Fibroblast of skin of right biceps (primary cell): ENCODE results near the gene TUFM.
A peak's percentile ranks its signal among the peaks of the same experiment; 100 is the strongest.
"Not testable (repeated sequence)": the region's sequence is repeated elsewhere in the genome, so short reads cannot be mapped to it uniquely, and the experiment has no call there.

ENCODE experiments used
- DNase-seq: peaks from one replicate; pipeline ENCODE4 v3.0.0-alpha.2; 2013

The TUFM gene

DNA sequence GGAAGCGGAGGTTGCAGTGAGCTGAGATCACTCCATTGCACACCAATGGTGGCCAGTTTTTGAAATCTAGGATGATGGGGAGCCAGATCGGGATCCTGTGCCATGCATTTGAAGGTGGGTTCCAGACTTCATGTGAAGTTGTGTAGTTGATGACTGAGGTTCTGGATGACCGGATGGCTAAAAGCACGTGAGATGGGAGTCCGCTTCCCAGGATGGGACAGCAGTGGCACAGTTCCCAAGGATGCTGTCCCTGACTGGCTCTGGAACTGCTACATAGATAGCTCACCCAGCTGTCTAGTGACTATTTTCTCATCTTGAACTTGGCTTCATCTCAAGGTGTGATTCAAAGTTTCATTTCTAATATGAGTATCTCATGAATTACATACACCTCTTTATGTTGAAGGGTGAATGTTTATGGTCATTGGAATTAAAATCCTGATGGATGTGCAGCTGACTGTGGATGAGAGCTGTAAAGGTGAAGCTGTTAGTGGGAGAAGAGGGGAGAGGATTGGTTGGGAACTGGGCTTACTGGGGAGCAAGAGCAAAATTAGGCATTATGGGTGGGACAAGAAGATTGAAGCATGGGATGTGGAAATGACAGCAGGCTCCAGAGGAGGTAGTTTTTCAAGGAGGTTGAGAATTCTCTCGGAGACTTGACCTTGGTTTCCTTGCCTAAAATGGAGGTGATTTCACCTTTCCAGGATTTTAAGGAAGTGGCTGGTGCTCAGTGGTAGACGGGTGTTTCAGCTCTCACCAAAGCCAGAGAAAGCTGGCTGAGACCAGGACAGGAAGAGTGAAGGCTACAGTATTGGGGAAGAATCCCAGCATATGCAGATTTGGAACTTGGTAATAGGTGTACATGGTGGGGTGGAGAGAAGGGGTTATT lies 8.2 kb downstream of the TUFM start:
- DNase-seq, result no peak

- DNase-seq, result no peak
These were observed 9.4 kb downstream of the TUFM start for GRCh38 chr16:28836761-28837064.

DNA sequence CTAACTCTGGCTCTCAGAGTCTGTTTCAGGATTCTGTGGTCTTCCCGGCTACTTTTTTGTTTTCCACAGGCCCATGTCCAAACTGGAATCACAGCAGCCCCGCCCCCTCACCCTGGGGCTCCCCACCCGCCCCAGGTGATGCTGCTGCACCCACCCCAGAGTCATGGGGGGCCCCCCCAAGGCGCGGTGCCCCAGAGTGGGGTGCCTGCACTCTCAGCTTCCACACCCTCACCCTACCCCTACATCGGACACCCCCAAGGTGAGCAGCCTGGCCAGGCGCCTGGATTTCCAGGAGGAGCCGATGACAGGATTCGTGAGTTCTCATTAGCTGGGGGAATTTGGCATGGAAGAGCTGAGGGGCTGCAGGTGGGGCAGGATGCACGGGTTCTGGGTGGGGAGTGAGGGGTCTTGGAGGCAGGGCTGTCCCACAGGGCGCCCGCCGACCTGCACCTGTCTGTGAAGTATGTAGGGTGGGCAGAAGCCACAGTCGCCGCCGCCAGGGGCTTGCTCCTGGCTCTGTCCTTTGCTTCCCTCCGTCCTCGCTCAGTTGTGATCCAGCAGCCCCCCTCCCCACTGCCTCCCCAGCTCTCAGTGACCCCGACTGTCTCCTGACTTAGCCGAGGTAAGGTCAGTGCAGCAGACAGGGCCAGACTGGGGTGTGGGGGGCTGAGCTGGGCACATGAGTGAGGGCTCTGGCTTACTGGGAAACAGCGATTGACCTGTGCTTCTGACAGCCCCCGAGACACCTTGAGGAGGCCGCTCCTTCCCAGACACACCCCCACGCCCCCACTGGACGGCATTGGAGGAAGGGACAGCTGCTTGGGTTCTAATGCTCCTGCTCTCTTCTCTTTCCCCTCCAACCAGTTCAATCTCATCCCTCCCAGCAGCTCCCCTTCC lies 10.0 kb downstream of the TUFM start:
- no peak for DNase-seq

- DNase-seq, result no peak
These were observed 11.0 kb downstream of the TUFM start for GRCh38 chr16:28834873-28835863.

DNA sequence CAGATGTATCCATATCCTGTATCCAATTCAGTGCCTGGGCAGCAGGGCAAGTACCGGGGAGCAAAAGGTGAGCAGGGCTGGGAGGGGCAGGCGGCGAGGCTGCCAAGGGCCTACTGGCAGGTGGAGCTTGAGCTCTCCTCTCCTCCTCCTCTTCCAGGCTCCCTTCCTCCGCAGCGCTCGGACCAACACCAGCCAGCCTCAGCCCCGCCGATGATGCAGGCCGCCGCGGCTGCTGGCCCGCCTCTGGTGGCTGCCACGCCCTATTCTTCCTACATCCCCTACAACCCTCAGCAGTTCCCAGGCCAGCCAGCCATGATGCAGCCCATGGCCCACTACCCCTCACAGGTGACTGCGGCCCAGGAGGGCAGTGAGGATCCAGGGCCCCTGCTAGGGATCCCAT lies 11.8 kb downstream of the TUFM start:
- no peak for DNase-seq

- no peak for DNase-seq
These were observed 15.6 kb downstream of the TUFM start for GRCh38 chr16:28830531-28830930.

DNA sequence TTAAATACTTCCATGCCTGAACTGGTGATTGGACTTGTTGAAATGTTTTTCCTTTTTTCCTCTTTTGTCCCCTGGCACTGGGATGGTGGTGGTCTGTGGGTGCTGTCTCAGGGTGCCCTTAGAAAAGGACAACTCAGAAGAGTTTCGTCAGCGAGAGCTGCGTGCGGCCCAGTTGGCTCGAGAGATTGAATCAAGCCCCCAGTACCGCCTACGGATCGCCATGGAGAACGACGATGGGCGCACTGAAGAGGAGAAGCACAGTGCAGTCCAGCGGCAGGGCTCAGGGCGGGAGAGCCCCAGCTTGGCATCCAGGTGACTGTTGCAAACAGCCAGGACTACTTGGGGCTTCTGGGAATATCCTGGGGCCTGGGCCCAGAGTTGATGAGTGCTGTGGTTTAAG lies 16.4 kb downstream of the TUFM start:
- no peak for DNase-seq

DNA sequence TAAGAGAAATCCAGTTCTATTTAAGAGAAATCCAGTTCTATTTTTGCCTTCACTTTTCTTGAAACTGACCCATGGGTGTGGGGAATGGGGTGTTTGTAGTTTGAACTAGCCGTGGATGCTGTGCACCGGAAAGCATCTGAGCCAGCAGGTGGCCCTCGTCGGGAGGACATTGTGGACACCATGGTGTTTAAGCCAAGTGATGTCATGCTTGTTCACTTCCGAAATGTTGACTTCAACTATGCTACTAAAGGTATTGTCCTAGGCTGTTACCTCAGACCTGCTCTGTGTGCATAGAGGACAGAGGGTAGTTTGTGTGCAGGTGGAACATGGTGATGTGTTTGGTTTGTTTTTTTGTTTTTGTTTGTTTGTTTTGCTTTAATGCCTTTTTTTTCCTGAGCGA lies 20.0 kb downstream of the TUFM start:
- no peak for DNase-seq

DNA sequence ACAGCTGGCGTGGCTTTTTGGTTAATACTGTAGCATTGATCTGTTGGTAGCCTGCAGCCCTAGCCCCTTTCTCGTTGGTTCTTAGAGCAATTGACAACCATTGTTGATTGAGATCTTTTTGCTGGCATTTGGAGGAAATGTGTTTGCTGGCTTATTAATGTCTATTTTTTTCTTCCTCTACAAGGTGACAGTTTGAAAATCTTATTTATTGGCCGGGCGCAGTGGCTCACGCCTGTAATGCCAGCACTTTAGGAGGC lies 21.5 kb downstream of the TUFM start:
- DNase-seq, result no peak

DNA sequence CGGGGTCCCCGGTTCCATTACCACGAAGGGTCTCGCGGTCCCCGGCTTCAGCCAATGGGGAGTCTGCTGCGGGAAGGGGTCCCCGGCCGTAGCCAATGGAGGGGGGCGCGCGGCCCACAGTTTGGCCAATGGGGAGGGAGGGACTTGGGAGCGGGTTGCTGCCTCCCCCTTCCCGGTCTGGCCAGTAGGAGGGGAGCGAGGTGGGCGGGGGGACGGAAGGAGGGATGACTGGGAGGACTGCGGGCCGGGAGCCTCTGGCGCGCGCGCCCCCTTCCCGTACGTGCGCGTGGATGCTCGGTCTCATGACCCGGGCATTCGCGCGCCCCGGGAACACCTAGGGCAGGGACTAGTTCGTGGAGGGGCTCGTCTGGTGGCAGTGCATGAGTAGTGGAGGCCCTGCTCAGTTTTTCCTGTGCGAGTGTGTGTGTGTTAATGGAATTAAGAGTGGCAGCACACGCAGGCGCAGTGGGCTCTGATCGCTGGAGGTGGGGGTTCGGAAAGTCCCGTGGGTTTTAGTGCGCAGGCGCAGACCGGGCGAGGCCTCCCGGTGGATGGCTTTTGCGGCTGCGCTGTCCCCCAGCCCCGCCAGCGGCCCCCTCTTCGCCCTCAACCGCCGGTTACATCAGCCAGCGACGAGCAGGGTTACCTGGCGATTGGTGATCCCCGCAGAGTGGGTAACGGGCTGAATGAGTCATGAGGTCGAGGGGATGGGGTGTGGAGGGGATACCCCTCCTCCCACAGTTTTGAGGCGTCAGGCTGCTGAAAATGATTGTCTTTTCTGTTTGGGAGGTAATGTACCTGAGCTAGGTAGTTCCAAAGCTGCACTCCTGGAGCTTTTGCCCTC lies 22.1 kb downstream of the TUFM start:
- peak; percentile 99 for DNase-seq

- DNase-seq, result no peak
These were observed 22.8 kb downstream of the TUFM start for GRCh38 chr16:28823291-28823872.

DNA sequence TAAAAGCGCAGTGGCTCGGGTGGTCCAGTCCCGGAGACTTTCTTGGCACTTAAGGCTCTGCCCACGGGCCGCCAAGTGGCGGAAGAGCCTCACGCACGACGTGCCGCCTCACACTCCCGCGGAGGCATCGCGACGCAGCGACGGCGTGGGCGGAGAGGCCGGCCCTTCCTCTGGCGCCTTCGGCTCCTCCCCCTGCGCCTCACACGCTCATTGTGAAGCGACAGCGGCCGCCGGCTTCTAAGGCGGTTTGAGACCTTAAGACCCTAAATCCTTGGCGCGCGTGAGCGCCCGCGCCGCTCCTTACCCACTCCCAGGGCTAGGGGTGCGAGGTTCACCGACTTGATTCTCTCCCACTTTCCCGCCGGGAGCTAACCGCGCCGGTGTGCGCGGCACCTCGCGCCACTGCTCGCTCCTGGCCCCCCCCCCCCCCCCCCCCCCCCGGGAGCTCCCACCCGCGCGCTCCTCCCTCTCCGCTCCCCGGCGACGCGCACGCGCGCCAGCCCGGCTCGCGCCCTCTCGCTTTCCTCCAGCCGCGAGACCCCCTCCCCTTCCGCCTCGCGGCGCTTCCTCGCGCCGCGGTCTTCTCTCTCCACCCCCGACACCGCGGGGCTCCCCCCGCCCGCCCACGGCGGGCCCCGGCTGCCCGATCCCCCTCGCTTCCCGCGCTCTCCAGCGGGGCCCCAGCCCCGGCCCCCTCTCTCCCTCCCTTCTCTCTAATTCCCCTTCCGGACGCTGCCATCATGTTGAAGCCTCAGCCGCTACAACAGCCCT lies 23.4 kb downstream of the TUFM start, which contains the start of gene ATXN2L:
Gene ATXN2L, plus strand, starts transcription at position 480 of the 771 bp plus-strand sequence. Its CDS starts 261 bp downstream, at position 741.
- DNase-seq, result peak; percentile 98

GRCh38 chr16:28821874-28822519 lies 24.2 kb downstream of the TUFM start:
- no peak for DNase-seq

DNA sequence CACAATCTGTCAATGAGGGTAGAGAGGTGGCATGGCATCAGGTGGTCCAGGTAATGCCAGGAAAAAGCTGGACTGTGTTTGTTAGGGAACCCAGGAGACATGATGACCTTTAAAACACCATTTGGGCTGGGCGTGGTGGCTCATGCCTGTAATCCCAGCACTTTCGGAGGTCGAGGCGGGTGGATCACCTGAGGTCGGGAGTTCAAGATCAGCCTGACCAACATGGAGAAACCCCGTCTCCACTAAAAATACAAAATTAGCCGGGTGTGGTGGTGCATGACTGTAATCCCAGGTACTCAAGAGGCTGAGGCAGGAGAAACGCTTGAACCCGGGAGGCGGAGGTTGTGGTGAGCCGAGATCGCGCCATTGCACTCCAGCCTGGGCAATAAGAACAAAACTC lies 25.6 kb downstream of the TUFM start:
- DNase-seq, result not testable (repeated sequence)

DNA sequence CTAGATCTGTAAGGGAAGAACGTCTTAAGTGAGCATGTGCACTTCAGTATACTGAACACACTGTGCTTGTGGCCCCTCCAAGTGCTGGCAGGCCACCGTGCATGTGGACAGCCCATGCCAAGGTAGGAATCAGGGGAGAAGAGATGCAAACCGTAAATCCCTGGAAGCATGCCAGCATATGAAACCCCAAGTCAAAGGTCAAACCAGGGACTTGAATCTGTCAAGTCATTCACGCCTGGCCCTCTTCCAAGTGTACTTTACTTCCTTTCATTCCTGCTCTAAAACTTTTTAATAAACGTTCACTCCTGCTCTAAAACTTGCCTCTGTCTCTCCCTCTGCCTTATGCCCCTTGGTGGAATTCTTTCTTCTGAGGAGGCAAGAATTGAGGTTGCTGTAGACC lies 26.1 kb downstream of the TUFM start:
- DNase-seq, result no peak

DNA sequence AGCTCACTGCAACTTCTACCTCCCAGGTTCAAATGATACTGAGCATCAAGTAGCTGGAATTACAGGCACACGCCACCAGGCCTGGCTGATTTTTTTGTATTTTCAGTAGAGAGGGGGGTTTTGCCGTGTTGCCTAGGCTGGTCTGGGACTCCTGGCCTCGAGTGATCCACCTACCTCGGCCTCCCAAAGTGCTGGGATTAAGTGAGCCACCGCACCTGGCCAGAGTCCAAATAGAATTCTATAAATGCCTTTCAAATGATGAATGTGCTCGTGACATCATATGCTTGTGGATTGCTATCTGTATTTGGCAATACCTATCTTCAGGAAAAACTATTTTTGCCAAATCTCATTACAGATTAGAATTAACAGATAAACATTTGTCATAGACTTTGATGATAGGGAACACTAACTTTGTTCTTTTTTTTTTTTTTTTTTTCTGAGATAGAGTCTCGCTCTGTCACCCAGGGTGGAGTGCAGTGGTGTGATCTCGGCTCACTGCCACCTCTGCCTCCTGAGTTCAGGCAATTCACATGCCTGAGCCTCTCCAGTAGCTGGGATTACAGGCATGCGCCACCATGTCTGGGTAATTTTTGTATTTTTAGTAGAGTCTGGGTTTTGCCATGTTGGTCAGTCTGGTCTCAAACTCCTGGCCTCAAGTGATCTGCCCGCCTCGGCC lies 38.6 kb downstream of the TUFM start:
- DNase-seq, result not testable (repeated sequence)

GRCh38 chr16:28802235-28803019 lies 43.7 kb downstream of the TUFM start:
- peak; percentile 67 for DNase-seq
